Muscle layer of colon (tissue), 2 donors: ENCODE data around the gene SLC23A2.
"Not testable (repeated sequence)": the region's sequence is repeated elsewhere in the genome, so short reads cannot be mapped to it uniquely, and the experiment has no call there.

Experiments used
- H3K27ac ChIP-seq: one replicate; pipeline ENCODE4 v1.7.0; 2013; ENCODE audit warnings: low read depth, mild to moderate bottlenecking, low read length, moderate library complexity
- H3K27me3 ChIP-seq, 2 donors: one replicate each; pipeline ENCODE4 v1.7.0; 2013; ENCODE audit warnings: low read length in 2 of 2, mild to moderate bottlenecking in 2 of 2; ENCODE audit not compliant: insufficient read depth in 2 of 2, control insufficient read depth in 1 of 2
- H3K36me3 ChIP-seq: one replicate; pipeline ENCODE4 v1.7.0; 2013; ENCODE audit warnings: mild to moderate bottlenecking, low read length; ENCODE audit not compliant: insufficient read depth
- H3K4me1 ChIP-seq: one replicate; pipeline ENCODE4 v1.7.0; 2013; ENCODE audit warnings: mild to moderate bottlenecking, low read length; ENCODE audit not compliant: insufficient read depth
- H3K4me3 ChIP-seq, 2 donors: one replicate each; pipeline ENCODE4 v1.7.0; 2013; ENCODE audit warnings: low read length in 2 of 2, low read depth in 1 of 2, mild to moderate bottlenecking in 1 of 2, moderate library complexity in 1 of 2
- H3K9ac ChIP-seq: one replicate; pipeline ENCODE4 v1.7.0; 2013; ENCODE audit warnings: low read length
- H3K9me3 ChIP-seq: one replicate; pipeline ENCODE4 v1.7.0; 2013; ENCODE audit warnings: mild to moderate bottlenecking, low read length
- donor health status: abdominal sarcoma.
- donor health status: Adenocarcinoma of cecum.

Gene SLC23A2

GRCh38 chr20:4979841-4980410 is 21.4 kb downstream of the SLC23A2 start:
- Histone ChIP-seq H3K27me3 (no peaks in the 10 kb centered on the region), H3K4me3 (no peak overlapping the region), H3K27ac (no peak overlapping the region), H3K9ac (no peak overlapping the region), H3K36me3 (no peaks in the 10 kb centered on the region), H3K9me3 (no peaks in the 10 kb centered on the region), H3K4me1 (peaks cover 13% of the 10 kb centered on the region)

- Histone ChIP-seq H3K27me3 (no peaks in the 10 kb centered on the region), H3K9me3 (no peaks in the 10 kb centered on the region), H3K36me3 (no peaks in the 10 kb centered on the region), H3K4me1 (peaks cover 17% of the 10 kb centered on the region), H3K27ac (no peak overlapping the region), H3K4me3 (no peak overlapping the region), H3K9ac (no peak overlapping the region)
Observed at GRCh38 chr20:4978050-4978918, 23.0 kb downstream of the SLC23A2 start.

- H3K9ac ChIP-seq, H3K27ac ChIP-seq, H3K4me3 ChIP-seq, H3K36me3 ChIP-seq, H3K9me3 ChIP-seq, H3K27me3 ChIP-seq: not testable (repeated sequence)
- H3K4me1 ChIP-seq = peaks cover 17% of the 10 kb centered on the region
Observed at GRCh38 chr20:4976014-4976413, 25.3 kb downstream of the SLC23A2 start.

DNA sequence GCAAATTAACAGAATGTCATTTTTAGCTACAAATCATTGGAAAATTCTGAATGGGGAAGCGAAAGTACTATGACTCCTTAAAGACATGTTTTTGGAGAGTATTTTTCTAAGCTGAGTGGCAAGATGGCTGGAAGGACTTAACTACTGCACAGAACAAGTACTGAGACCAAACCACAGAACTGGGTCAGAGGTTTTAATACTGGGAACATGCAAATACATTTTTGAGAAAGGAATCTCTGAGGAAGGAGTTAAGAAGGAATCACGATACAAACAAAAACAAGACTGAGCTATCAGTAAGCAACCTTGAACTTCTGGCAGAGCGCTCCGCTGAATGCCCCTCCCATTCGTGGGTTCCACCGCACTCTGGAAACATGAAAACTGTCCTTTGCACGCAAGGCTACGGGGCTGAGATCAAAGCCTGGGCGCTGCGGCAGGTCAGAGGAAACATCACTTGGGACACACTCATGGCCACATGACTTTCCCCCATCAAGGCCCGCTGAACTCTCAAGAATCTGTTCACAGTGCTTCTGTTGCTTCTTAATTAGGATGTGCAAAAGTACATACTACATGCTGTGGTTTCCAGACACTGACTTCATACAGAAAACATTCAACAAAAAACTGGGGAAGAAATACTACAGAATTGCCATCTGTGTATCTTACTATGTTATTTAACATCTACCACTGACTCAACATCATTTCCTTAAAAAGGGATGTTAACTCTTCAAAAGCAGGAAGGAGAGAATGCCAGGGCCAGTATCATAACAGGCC is 27.8 kb downstream of the SLC23A2 start:
- Histone ChIP-seq H3K9ac (no peak overlapping the region), H3K36me3 (peaks cover 7% of the 10 kb centered on the region), H3K4me3 (peak overlapping the region in 1 of 2 donors; percentile 29), H3K9me3 (no peaks in the 10 kb centered on the region), H3K27me3 (no peaks in the 10 kb centered on the region), H3K27ac (no peak overlapping the region), H3K4me1 (peaks cover 11% of the 10 kb centered on the region)

DNA sequence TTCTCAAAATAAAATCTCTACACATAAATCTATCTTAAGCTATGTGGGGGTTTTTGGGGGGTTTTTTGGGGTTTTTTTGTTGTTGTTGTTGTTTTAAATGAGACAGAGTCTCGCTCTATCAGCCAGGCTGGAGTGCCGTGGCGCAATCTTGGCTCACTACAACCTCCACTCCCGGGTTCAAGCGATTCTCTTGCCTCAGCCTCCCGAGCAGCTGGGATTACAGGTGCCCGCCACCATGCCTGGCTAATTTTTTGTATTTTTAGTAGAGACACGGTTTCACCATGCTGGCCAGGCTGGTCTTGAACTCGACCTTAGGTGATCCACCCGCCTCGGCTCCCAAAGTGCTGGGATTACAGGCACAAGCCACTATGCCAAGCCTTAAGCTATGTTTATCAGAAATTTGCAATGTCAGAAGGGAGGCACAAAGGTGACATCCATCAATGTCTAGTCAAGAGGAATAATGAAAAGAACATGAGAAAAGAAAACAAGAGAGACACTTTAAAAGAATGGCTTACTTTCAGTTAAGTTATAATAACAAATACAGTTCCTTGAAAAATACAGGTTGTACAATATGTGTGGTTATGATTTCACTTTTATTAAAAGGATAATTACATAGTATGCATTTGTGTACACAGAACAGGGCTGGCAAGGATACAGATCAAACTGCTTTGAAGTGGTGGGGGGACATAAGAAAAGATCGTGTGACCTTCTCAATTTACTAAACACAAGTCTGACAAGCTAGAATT is 28.6 kb downstream of the SLC23A2 start:
- Histone ChIP-seq H3K36me3 (peaks cover 7% of the 10 kb centered on the region), H3K4me1 (peaks cover 4% of the 10 kb centered on the region), H3K4me3 (no peak overlapping the region), H3K27ac (no peak overlapping the region), H3K9me3 (no peaks in the 10 kb centered on the region), H3K27me3 (no peaks in the 10 kb centered on the region), H3K9ac (no peak overlapping the region)

DNA sequence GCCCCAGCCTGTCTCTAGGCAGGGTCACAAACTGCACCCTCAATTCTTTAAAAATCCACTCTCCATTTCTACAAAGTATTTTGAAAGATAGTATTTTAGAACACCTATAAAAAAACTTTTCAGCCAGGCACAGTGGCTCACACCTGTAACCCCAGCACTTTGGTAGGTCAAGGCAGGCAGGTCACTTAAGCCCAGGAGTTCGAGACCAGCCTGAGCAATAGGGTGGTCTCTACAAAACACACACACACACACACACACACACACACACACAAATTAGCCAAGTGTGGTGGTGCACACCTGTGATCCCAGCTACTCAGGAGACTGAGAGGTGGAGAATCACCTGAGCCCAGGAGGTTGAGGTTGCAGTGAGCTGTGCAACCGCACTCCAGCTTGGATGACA is 30.2 kb downstream of the SLC23A2 start:
- no peak overlapping the region for H3K9ac ChIP-seq
- no peak overlapping the region for H3K27ac ChIP-seq
- H3K4me3 ChIP-seq = no peak overlapping the region
- peaks cover 13% of the 10 kb centered on the region for H3K4me1 ChIP-seq
- no peaks in the 10 kb centered on the region for H3K9me3 ChIP-seq
- H3K27me3 ChIP-seq = no peaks in the 10 kb centered on the region
- peaks cover 7% of the 10 kb centered on the region for H3K36me3 ChIP-seq

DNA sequence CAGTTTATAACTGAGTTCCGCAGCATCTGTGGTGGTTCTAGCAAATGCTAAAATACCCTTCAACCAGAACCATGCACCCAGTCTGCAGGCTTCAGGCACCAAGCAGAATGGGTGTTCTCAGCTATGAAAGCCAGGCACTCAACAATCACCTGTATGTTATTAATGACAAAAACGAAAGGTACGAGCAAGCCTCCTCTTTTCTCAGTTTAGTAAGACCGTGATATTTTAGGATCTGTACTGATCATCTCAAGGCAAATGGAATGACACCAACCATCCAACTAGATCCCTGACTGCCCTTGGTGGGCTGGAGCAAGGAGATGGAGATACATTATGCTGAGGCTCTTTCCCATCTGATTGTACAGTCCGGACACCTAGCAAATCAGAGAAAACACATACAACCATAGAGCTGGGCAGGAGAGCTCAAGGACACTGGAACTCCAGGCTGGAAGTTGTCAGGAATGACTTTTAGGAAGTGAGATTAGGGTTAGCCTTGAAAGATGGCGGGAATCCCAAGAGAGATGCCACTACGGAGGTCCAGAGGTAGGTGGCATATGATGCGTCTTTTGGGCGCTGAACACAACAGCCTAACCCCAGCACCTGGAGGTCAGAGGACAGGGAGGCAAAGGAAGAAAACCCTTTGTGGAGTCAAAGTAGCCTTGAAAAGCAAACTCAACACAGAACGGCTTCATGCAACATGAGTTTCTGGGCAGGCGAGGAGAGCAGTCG is 33.4 kb downstream of the SLC23A2 start:
- Histone ChIP-seq H3K27ac (no peak overlapping the region), H3K4me1 (peaks cover 9% of the 10 kb centered on the region)

DNA sequence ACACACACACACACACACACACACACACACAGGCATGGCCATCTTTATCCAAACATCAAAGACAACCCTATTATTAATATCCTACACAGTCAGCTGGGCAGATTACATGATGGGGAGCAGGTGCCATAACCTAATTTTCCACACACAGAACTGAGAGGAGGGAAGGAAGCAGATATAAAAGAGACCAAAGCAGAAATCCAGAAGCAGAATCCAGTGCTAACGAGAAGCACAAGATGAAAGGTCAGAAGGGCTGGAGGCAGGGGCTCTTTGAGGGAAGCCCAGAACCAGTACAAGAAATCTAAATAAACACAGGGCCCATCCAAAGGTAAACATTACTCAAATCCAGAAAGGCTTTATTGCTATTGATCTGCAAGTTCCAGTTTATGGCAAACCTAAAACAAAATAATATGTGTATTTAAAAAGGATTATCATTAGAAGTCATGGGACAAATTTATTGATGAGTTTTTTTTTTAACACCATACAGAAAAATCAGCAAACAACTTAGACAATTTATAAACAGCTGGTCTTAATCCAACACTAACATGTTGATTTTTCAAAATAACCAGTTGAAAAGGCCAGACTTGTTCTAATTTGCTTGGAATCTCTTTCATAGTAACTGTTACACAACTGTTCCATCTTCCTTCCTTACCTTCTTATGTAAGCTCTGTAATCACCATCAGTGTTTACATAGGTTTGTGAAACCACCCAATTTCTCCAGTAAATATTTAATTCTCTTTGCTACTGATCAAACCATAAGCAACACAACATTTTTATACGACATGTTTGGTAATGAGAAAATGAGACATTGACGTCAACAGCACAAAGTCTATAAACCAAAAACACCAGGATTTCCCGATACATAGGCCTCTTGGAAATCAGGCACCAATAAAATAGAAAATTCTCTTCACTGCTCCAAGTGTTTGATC is 34.2 kb downstream of the SLC23A2 start:
- Histone ChIP-seq H3K27ac (no peak overlapping the region), H3K36me3 (peaks cover 7% of the 10 kb centered on the region), H3K4me1 (peaks cover 9% of the 10 kb centered on the region), H3K9me3 (no peaks in the 10 kb centered on the region), H3K9ac (no peak overlapping the region), H3K27me3 (no peaks in the 10 kb centered on the region), H3K4me3 (no peak overlapping the region)

More for the DNA sequence above, 33.4 kb downstream of the SLC23A2 start:
- Histone ChIP-seq H3K9me3 (no peaks in the 10 kb centered on the region), H3K36me3 (peaks cover 7% of the 10 kb centered on the region), H3K27me3 (no peaks in the 10 kb centered on the region), H3K4me3 (no peak overlapping the region), H3K9ac (no peak overlapping the region)

GRCh38 chr20:4962241-4962855 is 39.0 kb downstream of the SLC23A2 start:
- H3K27ac ChIP-seq = no peak overlapping the region
- no peaks in the 10 kb centered on the region for H3K36me3 ChIP-seq
- H3K4me1 ChIP-seq = peaks cover 8% of the 10 kb centered on the region
- H3K27me3 ChIP-seq = no peaks in the 10 kb centered on the region
- no peak overlapping the region for H3K9ac ChIP-seq
- no peaks in the 10 kb centered on the region for H3K9me3 ChIP-seq
- no peak overlapping the region for H3K4me3 ChIP-seq

- H3K36me3 ChIP-seq = no peaks in the 10 kb centered on the region
- no peaks in the 10 kb centered on the region for H3K9me3 ChIP-seq
- no peak overlapping the region for H3K4me3 ChIP-seq
- no peak overlapping the region for H3K27ac ChIP-seq
- peaks cover 3% of the 10 kb centered on the region for H3K4me1 ChIP-seq
- H3K9ac ChIP-seq = no peak overlapping the region
- H3K27me3 ChIP-seq = no peaks in the 10 kb centered on the region
Observed at GRCh38 chr20:4961746-4962145, 39.6 kb downstream of the SLC23A2 start.
